Activated CD4-positive, alpha-beta T cell treated with anti-CD3 and anti-CD28 coated beads for 24 hours (primary cell): Measurements from ENCODE around the gene PADI3.
A peak's percentile ranks its signal among the peaks of the same experiment; 100 is the strongest.

ENCODE experiments used
- DNase-seq, 2 donors: peaks; one replicate each; pipeline ENCODE4 v3.0.0-alpha.2; 2020; ENCODE audit warnings: low read depth in 2 of 2

PADI3 gene

DNA sequence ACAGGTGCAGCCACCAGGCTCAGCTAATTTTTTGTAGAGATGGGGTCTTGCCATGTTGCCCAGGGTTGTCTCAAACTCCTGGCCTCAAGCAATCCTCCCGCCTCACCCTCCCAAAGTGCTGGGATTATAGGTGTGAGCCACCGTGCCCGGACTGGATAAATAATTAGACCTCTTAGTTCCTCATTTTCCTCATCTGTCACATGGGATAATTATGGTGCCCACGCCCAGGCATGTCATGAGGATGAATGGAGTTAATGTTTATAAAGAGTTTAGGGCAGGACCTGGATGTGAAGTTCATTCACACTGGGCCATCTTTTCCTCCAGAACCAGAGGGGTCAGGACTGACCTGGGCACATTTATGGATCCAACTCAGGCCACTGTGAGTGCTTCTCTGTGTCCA, 23.7 kb downstream of the PADI3 start:
- DNase-seq: no peak

DNA sequence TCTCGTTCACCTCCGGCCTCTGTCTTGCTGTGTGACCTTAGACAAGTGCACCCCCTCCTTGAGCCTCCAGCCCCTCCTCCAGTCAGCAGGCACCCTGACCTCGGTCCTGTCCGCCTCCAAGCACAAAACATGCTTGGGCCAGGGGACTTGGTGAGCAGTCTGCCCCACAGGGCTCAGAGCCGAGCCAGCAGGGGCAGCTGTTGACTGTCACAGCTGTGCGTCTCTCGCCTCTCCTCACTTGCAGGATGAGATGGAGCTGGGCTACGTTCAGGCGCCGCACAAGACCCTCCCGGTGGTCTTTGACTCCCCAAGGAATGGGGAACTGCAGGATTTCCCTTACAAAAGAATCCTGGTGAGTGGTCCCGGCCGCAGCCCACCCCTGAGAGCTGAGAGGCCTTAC, 24.2 kb downstream of the PADI3 start:
- no peak for DNase-seq

DNA sequence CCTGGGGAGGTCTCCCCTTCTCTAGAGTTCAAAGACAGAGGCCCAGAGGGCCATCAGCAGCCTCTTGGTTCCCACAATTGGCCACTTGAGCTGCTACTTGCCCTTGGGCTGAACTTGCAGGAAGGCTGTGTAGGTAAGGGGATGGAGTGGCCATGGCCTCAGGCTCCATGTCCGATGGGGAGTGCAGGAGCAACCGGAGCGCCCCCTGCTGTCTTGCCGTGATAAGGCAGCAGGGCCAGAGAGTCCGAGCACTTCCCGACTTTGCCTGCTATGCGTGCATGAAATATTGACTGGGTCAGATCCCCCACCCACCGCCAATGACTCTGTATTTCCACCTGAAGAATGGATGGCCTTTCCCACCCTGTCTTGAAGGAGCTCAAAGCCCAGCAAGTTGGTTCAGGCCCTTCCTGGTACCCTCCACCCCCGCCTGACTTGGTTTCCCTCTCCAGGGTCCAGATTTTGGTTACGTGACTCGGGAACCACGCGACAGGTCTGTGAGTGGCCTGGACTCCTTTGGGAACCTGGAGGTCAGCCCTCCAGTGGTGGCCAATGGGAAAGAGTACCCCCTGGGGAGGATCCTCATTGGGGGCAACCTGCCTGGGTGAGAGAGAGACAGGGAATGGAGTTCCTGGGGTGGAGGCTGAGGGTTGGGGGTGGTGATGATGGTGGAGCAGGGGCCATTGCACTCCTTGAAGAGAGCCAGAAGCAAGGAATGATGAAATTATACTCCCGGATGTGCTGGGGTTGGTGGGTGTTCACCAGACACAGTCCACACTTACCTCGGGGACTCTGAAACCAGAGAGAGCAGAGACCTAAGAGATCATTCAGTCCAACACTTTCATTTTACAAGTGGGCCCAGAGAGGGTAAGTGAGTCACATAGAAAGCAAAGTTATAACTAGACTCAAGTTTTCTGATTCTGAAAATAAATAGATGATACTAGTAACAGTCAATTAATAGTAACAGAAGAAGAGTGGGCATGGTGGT, 25.6 kb downstream of the PADI3 start:
- DNase-seq: peak in 1 of 2 donors; percentile 39

DNA sequence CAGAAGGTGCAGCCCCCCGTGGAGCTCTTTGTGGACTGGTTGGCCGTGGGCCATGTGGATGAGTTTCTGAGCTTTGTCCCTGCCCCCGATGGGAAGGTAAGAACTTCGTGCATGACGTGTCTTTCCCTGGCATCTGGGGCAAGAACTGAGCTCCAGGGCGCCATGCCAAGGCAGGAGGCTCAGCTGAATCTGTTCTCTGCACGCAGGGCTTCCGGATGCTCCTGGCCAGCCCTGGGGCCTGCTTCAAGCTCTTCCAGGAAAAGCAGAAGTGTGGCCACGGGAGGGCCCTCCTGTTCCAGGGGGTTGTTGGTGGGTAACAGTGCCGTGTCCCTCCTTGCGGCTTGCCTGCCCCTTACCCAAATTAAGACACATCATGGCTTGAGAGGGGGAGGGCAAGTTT, 27.7 kb downstream of the PADI3 start:
- DNase-seq: no peak

DNA sequence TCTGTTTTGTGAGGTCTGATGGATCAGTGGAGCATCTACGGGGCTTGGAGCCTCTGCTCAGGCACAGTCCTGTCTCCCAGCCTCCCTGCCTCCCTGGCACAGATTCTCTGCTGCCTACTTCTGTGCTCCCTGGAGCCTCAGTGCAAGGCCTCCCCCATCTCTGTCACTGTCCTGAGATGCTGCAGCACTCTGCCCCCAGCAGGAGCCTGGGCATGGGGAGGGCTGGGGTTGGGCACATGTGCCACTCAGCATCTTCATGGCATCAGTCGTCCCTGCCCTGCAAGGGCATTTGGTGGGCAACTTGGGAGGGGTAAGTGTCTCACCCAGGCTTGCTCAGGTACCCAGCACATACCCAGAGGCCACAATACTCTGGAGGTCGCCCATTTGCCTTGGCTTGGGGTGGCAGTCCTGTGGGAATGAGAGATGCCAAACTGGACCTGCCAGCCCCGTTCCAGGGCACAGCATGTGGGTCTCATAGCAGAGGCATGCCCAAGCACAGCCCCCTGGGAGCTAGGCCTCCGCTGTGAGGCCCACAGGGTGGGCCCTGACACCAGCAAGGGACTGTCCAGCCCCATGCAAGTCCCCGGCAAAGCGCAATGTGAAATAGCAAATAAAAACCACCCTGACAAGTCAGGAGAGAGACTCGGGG, 28.7 kb downstream of the PADI3 start:
- no peak for DNase-seq

DNA sequence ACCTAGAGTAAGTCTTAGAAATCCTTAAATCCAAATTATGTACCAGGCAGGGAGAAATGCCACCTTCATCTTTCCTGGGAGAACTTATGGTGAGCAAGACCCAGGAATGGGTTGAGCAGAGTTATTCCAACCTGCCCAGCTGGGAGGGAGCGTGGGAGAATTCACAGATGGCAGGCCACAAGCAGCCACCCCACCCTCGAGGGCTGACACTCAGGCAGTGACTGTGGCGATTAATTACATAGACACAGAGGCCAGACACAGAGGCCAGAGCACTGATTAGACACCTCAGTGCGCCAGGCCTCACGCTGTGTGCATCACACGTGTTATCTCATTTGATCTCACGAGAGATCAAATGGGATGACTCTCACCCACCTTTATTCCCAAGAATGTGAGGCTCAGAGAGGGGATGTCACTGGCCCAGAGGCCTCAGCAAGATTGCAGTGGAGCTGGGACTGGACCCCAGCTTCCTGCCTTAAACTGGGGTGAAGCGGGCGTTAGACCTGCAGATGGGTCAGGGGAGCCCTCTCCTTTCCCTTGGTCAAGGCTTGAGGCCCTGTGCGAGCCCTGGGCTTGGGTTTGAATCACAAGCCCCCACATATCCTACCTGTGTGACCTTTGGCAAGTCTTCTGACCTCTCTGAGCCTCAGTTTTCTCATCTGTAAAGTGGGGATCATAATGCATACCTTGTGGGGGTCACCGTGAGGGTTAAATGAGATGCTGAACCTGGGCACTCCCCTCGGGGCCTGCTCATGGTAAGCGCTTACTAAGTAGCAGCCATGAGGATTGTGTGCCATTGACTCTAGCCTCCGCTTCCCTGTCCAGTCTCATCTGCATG, 30.3 kb downstream of the PADI3 start:
- DNase-seq: no peak

DNA sequence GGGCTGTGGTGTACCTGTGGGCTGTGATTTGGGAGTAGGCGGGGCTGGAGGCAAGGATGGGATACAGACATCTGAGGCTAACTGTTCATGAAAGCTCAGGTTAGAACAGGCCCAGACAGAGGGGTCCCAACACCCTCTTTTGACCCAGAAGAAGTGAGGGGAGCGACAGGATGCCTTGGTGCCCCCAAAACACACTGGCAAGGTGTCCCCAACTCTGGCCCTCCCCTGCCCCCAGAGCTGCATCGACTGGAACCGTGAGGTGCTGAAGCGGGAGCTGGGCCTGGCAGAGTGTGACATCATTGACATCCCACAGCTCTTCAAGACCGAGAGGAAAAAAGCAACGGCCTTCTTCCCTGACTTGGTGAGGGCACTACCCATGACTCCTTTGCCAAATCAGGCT, 31.5 kb downstream of the PADI3 start:
- DNase-seq: no peak

DNA sequence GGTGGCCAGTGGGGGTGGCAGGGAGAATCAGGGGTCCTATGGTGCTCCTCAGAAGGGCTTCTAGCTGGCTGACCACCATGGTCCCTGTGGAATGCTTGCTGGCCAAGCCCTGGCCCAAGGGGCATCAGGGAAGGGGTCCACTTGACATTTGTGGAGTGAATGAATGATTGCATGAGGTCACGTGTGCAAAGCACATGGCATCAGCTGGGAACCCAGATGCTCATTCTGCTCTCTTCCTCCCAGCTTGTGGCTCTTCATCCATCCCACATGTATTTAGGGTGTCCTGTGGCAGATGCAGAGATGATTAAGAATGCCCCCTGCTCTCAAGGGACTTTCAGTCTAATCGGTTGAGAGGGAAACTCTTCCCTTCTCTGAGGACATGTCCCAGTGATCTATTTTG, 32.0 kb downstream of the PADI3 start:
- DNase-seq: no peak

DNA sequence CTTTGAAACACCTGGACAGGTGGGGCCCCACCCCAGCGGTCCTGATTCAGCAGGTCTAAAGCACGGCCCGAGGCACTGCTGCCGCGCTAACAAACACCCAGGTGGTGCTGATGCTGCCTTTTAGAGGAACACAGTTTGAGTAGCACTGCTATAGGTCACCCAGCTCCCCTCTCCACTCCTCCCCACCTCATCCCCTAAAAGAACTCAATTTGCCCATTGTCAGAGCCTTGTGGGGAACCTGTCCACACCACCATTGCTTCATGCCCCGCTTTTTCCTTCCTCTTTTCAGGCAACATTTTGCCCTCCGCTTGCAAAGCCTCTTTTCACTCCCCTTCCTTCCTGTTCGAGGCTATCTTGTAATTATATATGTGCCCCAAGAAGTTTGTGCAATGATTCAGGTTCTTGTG, 32.9 kb downstream of the PADI3 start:
- no peak for DNase-seq

DNA sequence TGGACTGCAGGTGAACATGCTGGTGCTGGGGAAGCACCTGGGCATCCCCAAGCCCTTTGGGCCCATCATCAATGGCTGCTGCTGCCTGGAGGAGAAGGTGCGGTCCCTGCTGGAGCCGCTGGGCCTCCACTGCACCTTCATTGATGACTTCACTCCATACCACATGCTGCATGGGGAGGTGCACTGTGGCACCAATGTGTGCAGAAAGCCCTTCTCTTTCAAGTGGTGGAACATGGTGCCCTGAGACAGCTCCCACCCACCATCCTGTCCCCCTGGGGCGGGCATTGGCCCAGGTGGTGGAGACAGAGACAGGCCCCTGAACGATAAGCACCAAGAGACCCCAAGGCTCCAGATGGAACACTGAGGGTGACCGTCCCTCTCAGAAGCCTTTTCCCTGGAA, 33.9 kb downstream of the PADI3 start:
- DNase-seq: no peak

DNA sequence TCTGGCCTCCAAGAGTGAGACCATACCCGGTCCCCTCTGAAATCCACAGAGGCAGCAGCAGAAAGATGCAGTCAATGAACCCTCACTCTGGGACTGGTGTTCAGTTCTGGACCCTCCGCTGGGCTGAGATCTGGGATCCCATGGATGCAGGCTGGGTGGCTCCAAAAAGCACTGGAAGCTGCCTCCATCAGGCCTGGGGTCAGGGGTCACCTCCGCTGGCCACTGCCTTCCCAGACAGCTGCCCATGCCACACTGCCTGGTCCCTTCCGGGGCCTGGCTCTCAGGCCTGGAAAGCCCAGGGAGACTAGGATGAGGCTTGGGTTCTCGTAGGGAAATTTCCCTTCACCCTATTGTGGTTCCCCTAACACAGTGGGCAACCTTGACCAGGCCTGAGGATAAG, 37.7 kb downstream of the PADI3 start:
- no peak for DNase-seq

DNA sequence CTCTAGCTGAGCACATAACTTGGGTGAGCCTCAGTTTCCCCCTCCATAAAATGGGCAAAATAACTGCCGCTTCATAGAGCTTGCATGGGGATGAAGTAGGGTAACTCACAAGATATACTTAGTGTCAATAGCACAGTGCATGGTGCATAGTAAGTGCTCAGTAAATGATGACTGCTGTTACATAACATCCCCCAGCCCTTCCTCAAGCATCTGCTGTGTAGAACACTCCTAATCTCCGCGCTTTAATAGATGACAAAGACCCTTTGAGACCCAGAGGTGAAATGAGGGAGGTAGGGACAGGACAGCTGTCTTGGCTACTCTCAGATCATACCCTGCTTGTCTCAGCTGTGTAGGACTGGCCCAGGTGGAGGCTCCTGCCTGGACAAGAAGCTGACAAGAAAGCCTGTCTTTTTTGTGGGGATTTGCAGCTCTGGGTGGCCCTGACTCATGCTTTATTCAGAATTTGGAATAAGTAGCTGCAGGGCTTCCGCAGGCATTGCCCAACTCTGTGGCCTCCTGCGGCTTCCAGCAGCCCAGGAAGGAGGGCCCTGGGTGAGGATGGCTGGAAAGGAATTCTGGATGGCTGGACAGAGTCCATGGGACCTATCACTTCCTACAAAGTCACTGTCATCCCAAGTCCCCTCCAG, 38.4 kb downstream of the PADI3 start:
- no peak for DNase-seq

DNA sequence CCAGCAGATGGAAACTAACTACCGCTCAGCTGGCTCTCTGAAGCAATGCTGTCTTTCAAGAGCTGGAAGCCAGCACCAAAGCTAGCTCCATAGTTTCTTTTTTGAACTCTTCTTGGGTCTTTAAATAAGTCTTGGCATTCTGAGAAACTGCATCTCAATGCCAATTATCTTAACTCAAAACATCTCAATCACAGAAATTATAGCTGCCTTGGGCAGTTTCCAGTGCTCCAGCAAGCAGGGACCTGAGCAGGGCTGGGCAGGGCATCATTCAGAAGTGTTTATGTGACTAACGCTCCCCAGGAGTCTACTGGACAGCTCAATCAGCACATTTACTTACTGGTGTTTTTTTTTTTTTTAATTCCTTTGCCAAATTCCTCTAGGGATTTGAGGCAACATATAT, 40.8 kb downstream of the PADI3 start:
- DNase-seq: no peak

DNA sequence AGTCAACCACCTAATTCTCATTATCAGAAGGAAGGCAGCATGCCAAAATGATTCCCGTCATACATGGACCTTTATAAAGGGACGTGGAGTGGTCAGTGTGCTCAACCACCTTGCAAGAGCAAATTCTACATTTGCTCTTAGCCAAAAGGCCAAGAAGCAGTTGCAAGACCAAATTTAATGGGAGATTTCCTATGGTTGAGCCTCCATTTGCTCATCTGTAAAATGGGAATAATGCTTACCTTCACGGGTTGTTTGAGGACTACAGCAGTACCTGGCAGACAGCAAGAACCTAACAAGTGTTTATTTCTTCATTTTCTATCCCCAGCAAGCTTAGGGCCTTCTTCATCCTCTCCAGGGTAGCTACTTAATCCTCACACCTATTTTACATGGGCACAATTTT, 41.7 kb downstream of the PADI3 start:
- DNase-seq: no peak

DNA sequence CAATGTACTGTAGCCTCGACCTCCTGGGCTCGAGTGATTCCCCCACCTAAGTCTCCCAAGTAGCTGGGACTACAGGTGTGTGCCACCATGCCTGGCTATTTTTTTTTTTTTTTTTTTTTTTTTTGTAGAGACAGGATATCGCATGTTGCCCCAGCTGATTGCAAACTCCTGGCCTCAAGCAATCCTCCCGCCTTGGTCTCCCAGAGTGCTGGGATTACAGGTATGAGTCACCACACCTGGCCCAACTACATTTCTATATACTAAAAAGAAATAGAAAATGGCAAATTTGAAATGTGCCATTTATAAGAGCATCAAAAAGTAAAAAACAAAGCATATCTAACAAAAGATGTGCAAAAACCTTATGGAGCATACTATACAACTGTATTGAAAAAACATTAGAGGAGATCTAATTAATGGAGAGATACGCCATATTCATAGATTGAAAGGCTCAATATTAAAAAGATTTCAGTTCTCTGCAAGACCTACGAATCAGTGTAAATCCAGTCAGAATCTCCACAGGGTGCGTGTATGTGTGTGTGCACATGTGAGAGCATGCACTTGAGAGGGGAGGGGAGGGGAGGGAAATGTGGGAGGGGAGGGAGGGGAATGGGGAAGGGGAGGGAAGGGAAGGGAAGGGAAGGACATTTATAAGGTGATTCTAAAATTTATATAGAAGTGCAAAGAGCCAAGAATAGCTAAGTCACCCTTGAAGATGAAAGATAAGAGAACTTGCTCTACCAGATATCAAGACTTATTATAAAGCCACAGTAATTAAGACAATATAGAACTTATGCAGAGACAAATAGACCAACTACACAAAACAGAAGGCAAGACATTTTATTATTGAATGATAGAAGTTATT, 43.6 kb downstream of the PADI3 start:
- no peak for DNase-seq

DNA sequence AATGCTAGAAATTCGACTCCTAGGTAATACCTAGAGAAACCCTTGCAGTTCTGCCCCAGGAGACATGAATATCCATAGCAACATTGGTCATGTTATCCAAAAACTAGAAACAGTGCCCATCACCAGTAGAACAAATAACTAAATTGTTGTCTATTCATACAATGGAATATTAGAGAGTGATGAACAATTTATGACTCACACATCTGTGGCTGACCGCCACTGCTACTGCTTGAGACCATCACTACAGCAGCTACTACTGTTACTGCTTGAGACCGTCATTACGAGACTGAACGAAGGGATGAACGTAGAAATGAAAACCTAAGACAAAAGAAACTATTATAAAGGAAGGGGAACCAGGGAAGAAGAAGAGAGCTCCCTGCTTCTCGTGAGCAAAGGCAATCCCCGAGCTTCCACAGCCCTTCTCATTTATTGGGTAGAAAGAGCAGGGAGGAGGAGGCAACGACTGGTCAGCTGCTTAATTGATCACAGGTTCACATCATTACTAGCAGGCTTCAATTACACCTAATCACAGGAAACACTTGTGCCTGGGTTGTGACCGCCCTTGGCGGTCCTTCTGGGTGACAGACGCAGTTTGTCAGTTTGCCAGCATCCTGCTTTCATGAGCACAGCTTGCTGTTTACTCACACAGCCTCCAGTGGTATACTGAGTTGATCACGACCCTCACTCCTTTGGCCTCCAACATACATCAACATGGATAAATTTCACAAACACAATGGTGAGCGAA, 45.0 kb downstream of the PADI3 start:
- no peak for DNase-seq

DNA sequence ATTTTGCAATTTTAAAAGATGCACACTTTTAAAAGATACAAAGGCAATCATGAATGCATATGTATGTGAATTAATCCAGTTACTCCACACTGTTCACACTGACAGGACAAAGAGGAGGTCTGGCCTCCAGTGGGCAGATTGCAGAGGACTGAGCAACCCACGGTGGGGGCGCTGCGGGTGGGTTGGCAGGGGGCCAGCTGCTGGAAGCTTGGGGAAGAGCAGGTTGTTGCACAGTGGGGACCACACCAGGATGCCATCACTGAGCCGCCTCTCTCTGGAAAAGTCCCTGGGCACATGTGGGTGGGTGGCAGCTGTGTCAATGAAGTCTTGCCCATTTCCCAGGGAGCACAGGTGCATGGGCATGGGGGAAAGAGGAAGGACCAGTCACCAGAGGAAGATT, 46.4 kb downstream of the PADI3 start:
- DNase-seq: no peak

DNA sequence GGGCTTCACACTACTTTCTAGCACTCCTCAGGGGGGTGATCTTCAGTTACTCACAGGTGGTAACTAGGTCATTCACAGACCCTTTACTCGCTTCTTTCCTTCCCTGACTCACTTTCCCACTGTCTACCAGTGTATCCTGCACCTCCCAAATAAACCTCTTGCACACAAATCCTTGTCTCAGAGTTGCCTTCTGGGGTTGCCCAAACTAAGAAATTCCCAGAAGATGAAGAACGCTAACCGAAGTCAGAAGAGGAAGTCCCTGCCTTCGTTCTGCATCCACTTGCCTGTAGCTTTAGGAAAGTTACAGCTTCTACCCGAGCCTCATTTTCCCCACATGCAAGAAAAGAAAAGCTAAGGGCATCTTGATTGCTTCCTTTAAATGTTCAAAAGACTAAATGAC, 47.2 kb downstream of the PADI3 start:
- DNase-seq: no peak

DNA sequence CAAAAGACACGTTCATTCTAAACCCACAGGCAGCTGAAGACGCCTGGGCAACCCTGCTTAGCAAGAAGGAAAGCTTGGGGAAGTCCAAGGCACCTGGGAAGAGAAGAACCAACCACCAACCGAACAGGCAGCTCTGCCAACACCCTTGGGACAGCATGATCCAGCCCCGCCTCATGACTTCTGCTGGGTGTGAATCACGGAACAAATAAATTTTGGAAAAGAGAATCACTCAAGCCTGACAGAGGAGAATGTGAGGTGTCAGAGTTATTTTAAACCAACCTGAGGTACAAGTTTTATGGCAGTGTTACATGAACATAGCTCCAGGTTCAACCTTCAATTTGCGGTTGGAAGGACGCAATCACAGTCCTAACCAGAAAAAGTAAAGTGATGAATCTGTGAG, 49.1 kb downstream of the PADI3 start:
- no peak for DNase-seq

DNA sequence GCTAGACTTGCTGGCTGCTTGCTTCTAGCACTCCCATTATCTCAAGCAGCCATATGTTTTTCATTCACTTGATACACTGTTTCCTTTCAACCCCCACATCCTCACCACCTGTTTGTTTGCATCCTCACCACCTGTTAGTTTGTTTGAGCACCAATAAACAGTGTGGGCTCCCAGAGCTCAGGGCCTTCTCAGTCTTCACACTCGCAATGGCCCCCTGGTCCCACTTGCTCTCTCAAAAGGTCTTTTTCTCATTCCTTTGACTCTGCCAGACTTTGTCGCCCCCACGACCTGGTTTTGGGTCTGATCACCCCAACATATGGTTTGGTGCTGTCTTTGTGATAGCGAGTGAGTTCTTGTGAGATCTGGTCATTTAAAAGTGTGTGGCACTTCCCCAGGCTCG, 52.9 kb downstream of the PADI3 start:
- no peak for DNase-seq
